ENCODE measurements around the gene TMEM54.

The TMEM54 gene

DNA sequence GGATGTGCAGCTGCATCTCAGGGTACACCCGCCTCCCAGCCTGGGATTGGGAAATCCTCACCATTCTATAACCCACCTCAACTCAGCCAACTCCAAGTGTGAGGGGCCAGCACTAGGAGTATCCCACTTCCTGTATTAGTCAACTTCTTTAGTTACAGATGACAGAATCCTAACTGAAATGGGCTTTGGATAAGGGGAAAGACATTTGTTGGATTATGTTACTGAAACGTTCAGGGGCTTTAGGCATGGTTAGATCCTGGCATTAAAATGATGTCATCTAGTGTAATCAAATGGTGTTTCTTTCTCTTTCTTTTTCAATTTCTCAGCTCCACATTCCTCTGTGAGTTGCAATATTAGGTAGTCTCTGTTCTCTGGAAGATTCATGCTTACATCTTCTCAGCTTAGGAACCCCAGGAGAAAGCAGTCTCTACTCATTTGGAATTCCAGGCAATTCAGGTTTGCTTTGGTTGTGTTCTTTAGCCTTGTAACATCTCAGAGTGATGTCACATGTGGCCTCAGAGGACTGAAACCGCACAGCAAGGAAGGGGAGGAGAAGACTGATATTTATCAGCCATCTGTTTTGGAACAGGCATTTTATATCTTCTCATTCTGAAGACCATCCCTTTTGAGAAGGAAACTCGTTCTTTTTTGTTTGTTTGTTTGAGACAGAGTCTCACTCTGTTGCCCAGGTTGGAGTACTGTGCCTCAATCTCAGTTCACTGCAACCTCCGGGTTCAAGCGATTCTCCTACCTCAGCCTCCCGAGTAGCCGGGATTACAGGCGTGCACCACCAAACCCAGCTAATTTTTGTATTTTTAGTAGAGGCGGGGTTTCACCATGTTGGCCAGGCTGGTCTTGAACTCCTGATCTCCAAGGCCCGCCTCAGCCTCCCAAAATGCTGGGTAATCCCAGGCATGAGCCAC lies 18.9 kb upstream of the TMEM54 start:
- TF ChIP-seq, protein P1, sequence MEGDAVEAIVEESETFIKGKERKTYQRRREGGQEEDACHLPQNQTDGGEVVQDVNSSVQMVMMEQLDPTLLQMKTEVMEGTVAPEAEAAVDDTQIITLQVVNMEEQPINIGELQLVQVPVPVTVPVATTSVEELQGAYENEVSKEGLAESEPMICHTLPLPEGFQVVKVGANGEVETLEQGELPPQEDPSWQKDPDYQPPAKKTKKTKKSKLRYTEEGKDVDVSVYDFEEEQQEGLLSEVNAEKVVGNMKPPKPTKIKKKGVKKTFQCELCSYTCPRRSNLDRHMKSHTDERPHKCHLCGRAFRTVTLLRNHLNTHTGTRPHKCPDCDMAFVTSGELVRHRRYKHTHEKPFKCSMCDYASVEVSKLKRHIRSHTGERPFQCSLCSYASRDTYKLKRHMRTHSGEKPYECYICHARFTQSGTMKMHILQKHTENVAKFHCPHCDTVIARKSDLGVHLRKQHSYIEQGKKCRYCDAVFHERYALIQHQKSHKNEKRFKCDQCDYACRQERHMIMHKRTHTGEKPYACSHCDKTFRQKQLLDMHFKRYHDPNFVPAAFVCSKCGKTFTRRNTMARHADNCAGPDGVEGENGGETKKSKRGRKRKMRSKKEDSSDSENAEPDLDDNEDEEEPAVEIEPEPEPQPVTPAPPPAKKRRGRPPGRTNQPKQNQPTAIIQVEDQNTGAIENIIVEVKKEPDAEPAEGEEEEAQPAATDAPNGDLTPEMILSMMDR (conservative IDR thresholded peaks at IDR 0.05; ENCODE audit: low read depth, low read length): no peak
- no peak overlapping the region for H3K4me3 ChIP-seq (ENCODE audit: low read depth, low read length)
- peak; percentile 64 for DNase-seq (ENCODE audit: low read depth)

DNA sequence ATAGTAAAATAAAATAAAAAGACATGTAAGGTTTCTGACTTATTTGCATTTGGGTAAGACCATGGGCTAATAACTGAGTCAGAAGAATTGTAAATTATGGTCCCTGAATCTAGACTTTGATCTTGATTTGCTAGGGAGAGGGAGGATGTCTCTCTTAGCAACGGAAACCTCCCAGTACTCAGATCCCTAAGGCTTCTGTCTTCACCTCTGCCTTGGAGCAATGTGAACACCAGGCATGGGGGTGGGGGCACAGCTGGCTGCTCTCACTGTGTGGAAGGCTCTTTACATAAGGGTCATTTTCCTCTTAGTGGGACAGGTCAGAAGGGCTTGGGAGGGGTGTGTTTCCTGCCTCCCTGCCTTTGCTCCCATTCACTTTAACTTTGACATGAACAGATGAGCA lies 17.0 kb upstream of the TMEM54 start:
- TF ChIP-seq, protein P1 (conservative IDR thresholded peaks at IDR 0.05; ENCODE audit: low read depth, low read length): no peak

DNA sequence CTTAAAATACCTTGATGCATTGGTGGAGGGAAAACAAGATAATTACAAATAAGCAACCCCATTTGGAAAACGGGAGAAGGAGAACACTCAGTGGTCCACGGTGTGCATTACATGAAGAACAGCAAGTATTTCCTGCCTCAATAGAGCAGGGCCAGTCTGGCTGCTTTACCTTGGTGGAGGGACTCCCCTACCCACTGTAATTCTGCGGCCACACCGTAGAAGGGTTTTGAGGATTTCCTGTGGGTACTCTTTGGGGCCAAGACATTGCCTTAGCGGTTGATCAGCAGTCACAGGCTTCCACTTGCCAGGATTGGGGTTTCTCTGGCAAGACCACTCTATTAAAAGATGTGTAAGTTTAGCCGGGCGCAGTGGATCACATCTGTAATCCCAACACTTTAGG lies 16.3 kb upstream of the TMEM54 start:
- H3K4me3 ChIP-seq (ENCODE audit: low read depth, low read length): no peak overlapping the region
- no peak for DNase-seq (ENCODE audit: low read depth)
- TF ChIP-seq, protein P1 (conservative IDR thresholded peaks at IDR 0.05; ENCODE audit: low read depth, low read length): no peak

More for the DNA sequence above, 17.0 kb upstream of the TMEM54 start:
- H3K4me3 ChIP-seq (ENCODE audit: low read depth, low read length): no peak overlapping the region
- no peak for DNase-seq (ENCODE audit: low read depth)

DNA sequence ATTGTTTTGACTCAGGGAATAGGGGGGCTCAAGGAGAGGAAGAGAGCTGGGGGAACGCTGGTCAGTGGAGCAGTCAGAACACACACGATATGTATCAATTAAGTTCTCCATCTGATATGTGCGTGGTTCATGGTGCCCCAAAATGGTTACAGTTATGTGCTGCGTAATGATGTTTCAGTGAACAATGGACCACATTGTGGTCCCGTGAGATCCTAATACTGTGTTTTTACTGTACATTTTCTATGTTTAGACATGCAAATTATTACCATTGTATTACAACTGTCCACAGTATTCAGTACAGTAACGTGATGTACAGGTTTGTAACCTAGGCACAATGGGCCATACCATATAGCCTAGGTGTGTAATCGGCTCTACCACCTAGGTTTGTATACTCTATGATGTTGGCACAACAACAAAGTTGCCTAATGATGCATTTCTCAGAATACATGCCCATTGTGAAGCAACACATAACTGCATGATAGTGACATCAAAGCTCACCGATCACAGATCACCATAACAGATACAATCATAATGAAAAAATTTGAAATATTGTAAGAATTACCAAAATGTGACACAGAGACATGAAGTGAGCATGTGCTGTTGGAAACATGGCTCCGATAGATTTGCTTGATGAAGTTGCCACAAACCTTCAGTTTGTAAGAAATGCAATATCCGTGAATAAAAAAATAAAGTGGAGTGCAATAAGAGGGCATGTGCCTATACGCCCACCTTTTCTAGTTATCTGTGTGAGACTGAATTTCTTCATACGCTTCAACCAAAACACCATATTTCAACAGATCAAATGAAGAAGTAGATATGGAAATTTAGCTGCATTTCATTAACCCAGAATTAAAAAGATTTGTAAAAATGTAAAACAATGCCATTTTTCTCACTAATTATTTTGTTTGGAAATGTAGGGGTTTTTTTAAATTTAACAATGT lies 14.8 kb upstream of the TMEM54 start:
- peak; percentile 24 for DNase-seq (ENCODE audit: low read depth)
- no peak overlapping the region for H3K4me3 ChIP-seq (ENCODE audit: low read depth, low read length)
- TF ChIP-seq, protein P1 (conservative IDR thresholded peaks at IDR 0.05; ENCODE audit: low read depth, low read length): no peak

DNA sequence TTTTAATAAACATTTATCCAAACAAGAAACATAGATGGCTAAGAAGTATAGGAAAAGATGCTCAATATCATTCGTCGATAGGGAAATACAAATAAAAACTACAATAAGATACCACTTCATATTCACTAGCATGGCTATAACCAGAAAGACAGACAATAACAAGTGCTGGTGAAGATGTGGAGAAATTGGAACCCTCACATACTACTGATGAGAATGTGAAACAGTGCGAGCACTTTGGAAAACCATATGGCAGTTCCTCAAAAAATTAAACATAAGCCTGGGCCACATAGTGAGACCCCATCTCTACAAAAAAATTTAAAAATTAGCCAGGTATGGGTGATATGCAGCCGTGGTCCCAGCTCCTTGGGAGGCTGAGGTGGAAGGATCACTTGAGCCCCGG lies 9.1 kb upstream of the TMEM54 start:
- no peak overlapping the region for H3K4me3 ChIP-seq (ENCODE audit: low read depth, low read length)
- TF ChIP-seq, protein P1 (conservative IDR thresholded peaks at IDR 0.05; ENCODE audit: low read depth, low read length): no peak
- DNase-seq (ENCODE audit: low read depth): no peak

DNA sequence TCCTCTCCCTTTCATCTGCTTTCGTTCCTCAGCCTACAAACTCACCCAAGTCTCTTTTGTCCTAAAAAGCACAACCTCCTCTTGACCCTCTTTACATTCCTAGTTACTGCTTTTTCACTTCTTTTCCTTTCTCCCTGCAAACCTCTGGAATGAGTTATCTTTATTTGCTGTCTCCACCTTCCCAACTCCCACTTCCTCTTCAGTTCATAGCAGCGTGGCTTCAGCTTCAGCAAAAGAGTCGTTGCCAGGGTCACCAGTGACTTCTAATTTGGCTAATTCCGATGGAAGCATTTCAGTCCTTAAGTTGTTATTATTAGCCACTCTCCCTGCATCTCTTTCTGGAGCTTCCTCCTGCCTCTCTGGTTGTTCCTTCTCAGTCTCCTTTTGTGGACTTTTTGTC lies 6.2 kb upstream of the TMEM54 start:
- no peak overlapping the region for H3K4me3 ChIP-seq (ENCODE audit: low read depth, low read length)
- peak; percentile 49 for DNase-seq (ENCODE audit: low read depth)
- TF ChIP-seq, protein P1 (conservative IDR thresholded peaks at IDR 0.05; ENCODE audit: low read depth, low read length): no peak

Measured in choroid plexus epithelial cell (primary cell).